Measurements from ENCODE around the gene ZNF608. TPM values are rescaled to one million over a fixed set of nuclear protein-coding genes. Genes with fewer than 3 reads are reported as not detected.
A peak's percentile ranks its signal among the peaks of the same experiment; 100 is the strongest.

ZNF608 gene
- total RNA-seq, 8 experiments from 2014 or later, result 5.0 to 141 (median 99.6) TPM

- H3K27ac ChIP-seq, result peak overlapping the region; percentile 35 to 94
- 0 to 89% (median 4%) methylated on average over 1 to 4 of the region's 4 CpGs; no CpG with 5 or more reads in 3 of the 10 experiments for WGBS, 10 experiments
- no peak for ATAC-seq (replicated peaks in 6 of 8)
- peaks cover 24 to 38% of the 10 kb centered on the region in 2 donors for H3K4me1 ChIP-seq (replicated peaks in 1 of 2)
- H3K4me3 ChIP-seq, result peak overlapping the region; percentile 53 to 68 (median 59)
- in situ Hi-C loops (cut with MboI; ENCODE audit: low pct_unique_long_range_greater_than_20kb in 2 of 9, low sequenced_read_pairs in 9 of 9, unreplicated experiment in 9 of 9), result loop anchor here in 2 of 9 experiments (25.0 kb wide), 1 partner anchor 1078 kb away; no protein-coding TSS in a partner anchor
Measured at GRCh38 chr5:124740071-124740470, 6.4 kb downstream of the ZNF608 start.

- ATAC-seq (replicated peaks in 6 of 8), result no peak
- Histone ChIP-seq H3K27ac (peak overlapping the region; percentile 35 to 94), H3K4me1 (replicated peaks in 1 of 2) (peaks cover 26 to 42% of the 10 kb centered on the region in 2 donors), H3K4me3 (peak overlapping the region; percentile 53 to 68 (median 59))
- in situ Hi-C loops (cut with MboI; ENCODE audit: low pct_unique_long_range_greater_than_20kb in 2 of 9, low sequenced_read_pairs in 9 of 9, unreplicated experiment in 9 of 9), result loop anchor here in 2 of 9 experiments (25.0 kb wide), 1 partner anchor 1077 kb away; no protein-coding TSS in a partner anchor
- 0 to 97% (median 8%) methylated on average over 5 to 9 of the region's 9 CpGs for WGBS, 10 experiments
Measured at GRCh38 chr5:124739634-124740025, 6.8 kb downstream of the ZNF608 start.

- ATAC-seq (replicated peaks in 6 of 8), result peak in 5 of 8 experiments; percentile 42 to 79 (median 63)
- peak overlapping the region; percentile 53 to 68 (median 59) for H3K4me3 ChIP-seq
- 0 to 100% (median 4%) methylated on average over 2 to 7 of the region's 9 CpGs for WGBS, 10 experiments
- peak overlapping the region; percentile 35 to 94 for H3K27ac ChIP-seq
- peaks cover 32 to 49% of the 10 kb centered on the region in 2 donors for H3K4me1 ChIP-seq (replicated peaks in 1 of 2)
- in situ Hi-C loops (cut with MboI; ENCODE audit: low pct_unique_long_range_greater_than_20kb in 2 of 9, low sequenced_read_pairs in 9 of 9, unreplicated experiment in 9 of 9), result loop anchor here in 2 of 9 experiments (25.0 kb wide), 1 partner anchor 1077 kb away; no protein-coding TSS in a partner anchor
Measured at GRCh38 chr5:124738681-124739633, 7.5 kb downstream of the ZNF608 start.

- WGBS, 10 experiments, result 27 to 100% (median 83%) methylated on average over 1 of the region's 1 CpG; no CpG with 5 or more reads in 5 of the 10 experiments
- no peak for ATAC-seq (replicated peaks in 6 of 8)
- in situ Hi-C loops (cut with MboI; ENCODE audit: low pct_unique_long_range_greater_than_20kb in 2 of 9, low sequenced_read_pairs in 9 of 9, unreplicated experiment in 9 of 9), result loop anchor here in 2 of 9 experiments (25.0 kb wide), 1 partner anchor 1075 kb away; no protein-coding TSS in a partner anchor
- Histone ChIP-seq H3K27ac (peak overlapping the region in 1 of 2 donors; percentile 15), H3K4me3 (peak overlapping the region; percentile 53 to 68 (median 59)), H3K4me1 (replicated peaks in 1 of 2) (peaks cover 45 to 62% of the 10 kb centered on the region in 2 donors)
Measured at GRCh38 chr5:124737651-124738050, 8.8 kb downstream of the ZNF608 start.

GRCh38 chr5:124736805-124737188 lies 9.6 kb downstream of the ZNF608 start:
- Histone ChIP-seq H3K4me1 (replicated peaks in 1 of 2) (peaks cover 52 to 71% of the 10 kb centered on the region in 2 donors), H3K4me3 (peak overlapping the region in 4 of 5 donors; percentile 0 to 59 (median 28)), H3K27ac (peak overlapping the region in 1 of 2 donors; percentile 9)
- WGBS, 10 experiments, result 0 to 80% (median 36%) methylated on average over 1 to 3 of the region's 3 CpGs
- no peak for ATAC-seq (replicated peaks in 6 of 8)
- in situ Hi-C loops (cut with MboI; ENCODE audit: low pct_unique_long_range_greater_than_20kb in 2 of 9, low sequenced_read_pairs in 9 of 9, unreplicated experiment in 9 of 9), result loop anchor here in 2 of 9 experiments (25.0 kb wide), 1 partner anchor 1074 kb away; no protein-coding TSS in a partner anchor

GRCh38 chr5:124736082-124736804 lies 10.2 kb downstream of the ZNF608 start:
- 30 to 75% (median 49%) methylated on average over 4 to 6 of the region's 6 CpGs for WGBS, 10 experiments
- ATAC-seq (replicated peaks in 6 of 8), result no peak
- peak overlapping the region in 3 of 5 donors; percentile 15 to 53 (median 29) for H3K4me3 ChIP-seq
- in situ Hi-C loops (cut with MboI; ENCODE audit: low pct_unique_long_range_greater_than_20kb in 2 of 9, low sequenced_read_pairs in 9 of 9, unreplicated experiment in 9 of 9), result loop anchor here in 2 of 9 experiments (25.0 kb wide), 1 partner anchor 1074 kb away; no protein-coding TSS in a partner anchor
- H3K27ac ChIP-seq, result peak overlapping the region in 1 of 2 donors; percentile 63
- peaks cover 58 to 76% of the 10 kb centered on the region in 2 donors for H3K4me1 ChIP-seq (replicated peaks in 1 of 2)

GRCh38 chr5:124735169-124735858 lies 11.1 kb downstream of the ZNF608 start:
- in situ Hi-C loops (cut with MboI; ENCODE audit: low pct_unique_long_range_greater_than_20kb in 2 of 9, low sequenced_read_pairs in 9 of 9, unreplicated experiment in 9 of 9), result loop anchor here in 2 of 9 experiments (25.0 kb wide), 1 partner anchor 1073 kb away; no protein-coding TSS in a partner anchor
- Histone ChIP-seq H3K4me1 (replicated peaks in 1 of 2) (peaks cover 67 to 86% of the 10 kb centered on the region in 2 donors), H3K4me3 (peak overlapping the region; percentile 15 to 30 (median 23)), H3K27ac (peak overlapping the region; percentile 17 to 63)
- ATAC-seq (replicated peaks in 6 of 8), result peak; percentile 59 to 89 (median 80)
- 0 to 71% (median 18%) methylated on average over 1 to 7 of the region's 24 CpGs for WGBS, 10 experiments

GRCh38 chr5:124734574-124735168 lies 11.8 kb downstream of the ZNF608 start:
- peaks cover 74 to 92% of the 10 kb centered on the region in 2 donors for H3K4me1 ChIP-seq (replicated peaks in 1 of 2)
- ATAC-seq (replicated peaks in 6 of 8), result no peak
- H3K27ac ChIP-seq, result peak overlapping the region; percentile 17 to 22
- in situ Hi-C loops (cut with MboI; ENCODE audit: low pct_unique_long_range_greater_than_20kb in 2 of 9, low sequenced_read_pairs in 9 of 9, unreplicated experiment in 9 of 9), result loop anchor here in 2 of 9 experiments (25.0 kb wide), 1 partner anchor 1072 kb away; no protein-coding TSS in a partner anchor
- H3K4me3 ChIP-seq, result peak overlapping the region; percentile 15 to 30 (median 23)
- WGBS, 10 experiments, result 14 to 80% (median 35%) methylated on average over 1 to 8 of the region's 8 CpGs; no CpG with 5 or more reads in 1 of the 10 experiments

GRCh38 chr5:124733329-124733650 lies 13.1 kb downstream of the ZNF608 start:
- H3K4me3 ChIP-seq, result peak overlapping the region in 3 of 5 donors; percentile 4 to 14 (median 8)
- H3K4me1 ChIP-seq (replicated peaks in 1 of 2), result peaks cover 84 to 99% of the 10 kb centered on the region in 2 donors
- ATAC-seq (replicated peaks in 6 of 8), result no peak
- peak overlapping the region; percentile 43 to 48 for H3K27ac ChIP-seq
- in situ Hi-C loops (cut with MboI; ENCODE audit: low pct_unique_long_range_greater_than_20kb in 2 of 9, low sequenced_read_pairs in 9 of 9, unreplicated experiment in 9 of 9), result loop anchor here in 2 of 9 experiments (25.0 kb wide), 1 partner anchor 1071 kb away; no protein-coding TSS in a partner anchor
- WGBS, 10 experiments, result 20 to 100% (median 20%) methylated on average over 1 of the region's 1 CpG; no CpG with 5 or more reads in 7 of the 10 experiments

GRCh38 chr5:124732428-124733328 lies 13.8 kb downstream of the ZNF608 start:
- ATAC-seq (replicated peaks in 6 of 8), result peak in 5 of 8 experiments; percentile 16 to 69 (median 21)
- Histone ChIP-seq H3K27ac (peak overlapping the region; percentile 51 to 75), H3K4me1 (replicated peaks in 1 of 2) (peaks cover 90 to 99% of the 10 kb centered on the region in 2 donors), H3K4me3 (peak overlapping the region in 3 of 5 donors; percentile 8 to 14 (median 14))
- in situ Hi-C loops (cut with MboI; ENCODE audit: low pct_unique_long_range_greater_than_20kb in 2 of 9, low sequenced_read_pairs in 9 of 9, unreplicated experiment in 9 of 9), result loop anchor here in 2 of 9 experiments (25.0 kb wide), 1 partner anchor 1070 kb away; no protein-coding TSS in a partner anchor
- 13 to 100% (median 45%) methylated on average over 1 to 3 of the region's 3 CpGs for WGBS, 10 experiments
